CD4-positive, alpha-beta T cell treated with Interleukin-2 at 100 ng/mL for 4 hours (primary cell): ENCODE measurements around the gene PARP1.

Source experiments
- DNase-seq: peaks from one replicate; pipeline ENCODE4 v3.0.0-alpha.2; 2020; ENCODE audit warnings: low spot score

Gene PARP1

GRCh38 chr1:226373376-226373775 lies 34.5 kb downstream of the PARP1 start:
- DNase-seq = no peak

GRCh38 chr1:226372885-226373284 lies 35.0 kb downstream of the PARP1 start:
- DNase-seq = no peak

DNA sequence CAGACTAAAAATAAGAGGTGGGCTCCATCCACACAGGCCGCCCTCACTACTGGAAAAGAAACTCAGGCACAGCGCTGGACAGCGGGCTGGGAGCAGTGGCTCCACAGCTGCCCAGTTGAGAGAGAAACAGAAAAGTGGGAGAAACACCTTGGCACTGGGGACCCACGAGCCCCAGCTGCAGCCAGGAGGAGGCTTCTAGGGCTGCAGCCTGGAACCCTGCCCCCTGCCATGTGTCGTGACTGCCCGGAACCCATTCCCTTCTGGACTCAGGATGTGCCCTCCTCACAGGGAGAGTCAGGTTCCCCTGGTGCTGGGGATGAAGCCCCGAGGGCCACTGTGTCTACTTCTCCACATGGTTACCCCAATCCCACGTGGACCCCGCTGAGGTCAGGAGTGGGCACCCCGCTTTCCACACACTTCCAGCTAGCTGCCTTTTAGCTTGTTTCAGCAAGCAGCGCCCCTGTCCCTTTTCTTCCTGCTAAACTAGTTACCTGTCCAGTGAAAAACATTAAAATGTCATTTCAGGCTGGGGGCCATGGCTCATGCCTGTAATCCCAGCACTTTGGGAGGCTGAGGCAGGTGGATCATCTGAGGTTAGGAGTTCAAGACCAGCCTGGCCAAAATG lies 35.9 kb downstream of the PARP1 start:
- DNase-seq = no peak

DNA sequence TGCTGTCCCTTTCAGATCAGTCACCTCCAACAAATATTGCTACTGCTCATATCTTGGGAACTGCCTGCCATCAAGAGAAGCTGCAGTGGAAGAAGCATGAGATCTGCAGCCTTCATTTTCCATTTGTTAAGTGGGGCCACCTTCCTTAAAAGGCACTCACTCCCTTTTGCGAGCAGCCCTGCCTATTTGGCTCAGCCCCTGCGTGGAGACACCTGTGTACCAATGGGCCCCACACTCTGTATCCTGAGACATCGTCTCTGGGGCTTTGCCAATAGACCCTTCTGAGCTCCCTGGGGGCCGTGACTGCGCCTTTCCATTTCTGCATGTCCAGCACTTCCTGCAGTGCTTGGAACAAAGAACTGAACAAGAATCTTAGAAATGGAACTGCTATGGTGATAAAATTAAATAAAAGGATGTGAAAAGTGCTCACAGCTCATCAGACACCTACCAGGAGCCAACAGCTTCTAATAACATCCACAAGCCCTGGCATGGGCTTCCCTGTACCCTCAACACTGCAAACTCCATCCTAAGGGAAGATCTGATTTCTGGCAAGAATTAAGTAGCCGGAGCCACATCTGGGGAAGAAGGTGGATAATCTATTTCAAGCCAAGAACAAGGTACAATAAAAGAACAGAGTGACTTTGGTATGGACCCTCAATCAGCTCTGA lies 36.7 kb downstream of the PARP1 start:
- DNase-seq = no peak

GRCh38 chr1:226370144-226370923 lies 37.6 kb downstream of the PARP1 start:
- DNase-seq = no peak

- no peak for DNase-seq
Observed at GRCh38 chr1:226369110-226369509, 38.8 kb downstream of the PARP1 start.

DNA sequence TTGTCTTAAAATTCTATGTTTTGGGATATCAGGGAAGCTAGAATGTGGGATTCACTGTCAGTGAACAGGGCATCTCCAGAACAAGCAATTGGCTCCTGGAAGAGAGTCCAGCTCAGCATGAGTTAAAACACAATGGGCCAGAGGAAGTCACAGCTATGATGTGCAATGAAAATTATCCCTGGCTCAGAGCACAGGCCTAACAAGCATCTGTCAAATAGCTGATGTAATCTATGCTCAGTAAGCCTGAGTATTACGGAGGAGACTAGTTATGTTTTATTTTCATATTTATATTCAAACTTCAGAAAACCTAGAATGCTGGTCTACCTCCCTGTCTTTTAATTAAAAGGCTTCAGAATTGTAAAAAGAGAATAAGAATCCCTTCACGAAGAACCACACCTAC lies 41.6 kb downstream of the PARP1 start:
- no peak for DNase-seq

DNA sequence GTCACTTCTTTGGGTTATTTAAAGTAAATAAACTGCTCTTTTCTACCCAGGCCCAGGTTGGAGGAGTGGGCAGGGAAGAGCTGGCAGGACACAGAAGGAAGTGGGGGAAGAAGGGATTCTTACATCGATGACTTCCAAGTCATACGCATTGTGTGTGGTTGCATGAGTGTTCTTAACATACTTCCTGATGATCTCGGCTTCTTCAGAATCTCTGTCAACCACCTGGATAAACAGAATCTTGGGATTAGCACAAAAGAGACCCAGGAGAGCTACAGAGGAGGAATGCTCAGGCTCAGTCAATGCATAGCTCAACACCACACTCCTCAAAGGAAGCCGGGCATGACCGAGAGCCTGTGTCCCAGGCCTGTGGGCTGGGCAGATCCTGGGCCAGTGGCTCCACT lies 42.1 kb downstream of the PARP1 start:
- DNase-seq = no peak

- DNase-seq = no peak
Observed at GRCh38 chr1:226364901-226365565, 42.9 kb downstream of the PARP1 start.

GRCh38 chr1:226364514-226364899 lies 43.4 kb downstream of the PARP1 start:
- DNase-seq = no peak

GRCh38 chr1:226363801-226364513 lies 43.9 kb downstream of the PARP1 start:
- DNase-seq = no peak

DNA sequence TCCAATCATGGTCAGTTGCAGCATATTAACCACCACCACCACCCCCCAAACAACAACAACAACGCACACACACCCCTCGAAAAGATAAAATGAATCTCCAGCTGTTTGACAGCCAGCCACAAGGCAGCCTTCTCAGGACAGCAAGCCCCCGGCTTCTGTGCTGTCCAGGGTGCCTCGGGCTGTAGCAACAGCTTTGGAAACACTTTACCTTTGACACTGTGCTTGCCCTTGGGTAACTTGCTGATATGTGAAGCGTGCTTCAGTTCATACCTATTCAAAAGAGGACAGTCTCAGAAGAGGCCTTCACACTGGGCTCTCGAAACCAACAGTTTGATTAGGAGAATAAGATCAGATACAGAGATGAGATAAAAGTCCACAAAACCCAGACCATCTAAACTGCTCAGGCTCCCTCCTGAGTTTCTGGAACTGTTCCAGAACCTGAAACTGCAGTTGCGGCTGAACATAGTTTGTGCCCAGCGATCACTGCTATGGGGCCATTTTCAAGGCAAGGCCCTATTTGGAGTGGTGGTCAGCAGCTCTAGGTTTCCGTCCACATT lies 44.9 kb downstream of the PARP1 start:
- no peak for DNase-seq

GRCh38 chr1:226362361-226362760 lies 45.5 kb downstream of the PARP1 start:
- no peak for DNase-seq

GRCh38 chr1:226360106-226360746 lies 47.7 kb downstream of the PARP1 start:
- DNase-seq = no peak

DNA sequence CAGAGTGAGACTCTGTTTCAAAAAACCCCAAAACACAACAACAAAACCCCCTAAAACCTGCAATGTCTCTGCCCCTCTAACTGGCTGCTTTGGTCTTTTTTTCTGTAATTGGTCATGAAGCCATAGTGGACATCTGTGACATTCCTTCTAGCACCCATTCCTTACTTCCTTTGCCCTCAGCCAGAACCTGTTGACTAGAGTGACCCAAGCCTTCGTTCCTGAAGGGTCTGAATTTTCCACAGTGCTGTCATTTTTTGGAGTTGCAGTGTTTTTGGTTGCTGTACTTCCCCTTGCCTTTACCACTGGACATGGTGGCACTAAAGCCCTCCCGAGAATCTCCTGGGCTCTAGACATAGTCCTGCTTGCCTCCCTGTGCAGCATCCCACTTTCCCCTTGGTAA lies 50.5 kb downstream of the PARP1 start:
- no peak for DNase-seq

DNA sequence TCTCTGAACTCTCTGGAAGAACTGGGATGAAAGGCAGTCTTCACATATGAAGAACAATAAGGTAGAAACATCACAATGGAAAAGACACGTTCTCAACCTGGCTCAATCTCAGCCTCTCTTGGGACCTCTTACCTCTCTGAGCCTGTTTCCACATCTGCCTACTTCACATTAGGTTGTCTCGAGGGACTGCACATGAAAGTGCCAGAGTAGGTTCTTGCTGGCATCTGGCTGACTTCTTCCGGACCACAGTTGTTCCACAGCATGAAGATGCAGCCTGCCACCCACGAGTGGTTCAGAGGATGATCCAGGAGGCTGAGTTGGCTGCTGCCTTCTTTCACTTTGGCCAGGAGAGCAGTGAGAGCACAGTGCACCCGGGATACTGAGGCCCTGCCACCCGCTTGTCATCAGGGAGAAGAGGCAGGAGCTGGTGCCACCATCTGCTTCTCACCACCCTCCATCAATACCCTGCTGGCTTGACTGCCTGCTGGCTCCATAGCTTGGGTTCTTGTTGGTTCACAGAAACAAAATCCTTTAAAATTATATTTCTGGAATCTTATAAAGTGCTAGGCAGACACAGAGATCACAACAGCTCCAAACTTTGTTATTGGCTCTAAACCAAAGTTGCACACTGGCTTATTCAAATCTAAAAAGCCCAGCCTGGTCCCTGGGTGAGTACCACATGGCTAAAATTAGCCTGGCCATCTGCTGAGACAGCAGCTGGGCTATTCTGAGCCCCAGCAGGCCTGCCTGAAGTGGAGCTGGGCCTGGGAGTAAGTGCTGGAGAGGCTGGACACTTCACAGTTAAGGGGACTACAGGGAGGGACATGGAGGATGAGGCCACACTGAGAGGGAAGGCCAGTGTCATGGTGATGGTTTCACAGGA lies 52.0 kb downstream of the PARP1 start:
- DNase-seq = no peak

DNA sequence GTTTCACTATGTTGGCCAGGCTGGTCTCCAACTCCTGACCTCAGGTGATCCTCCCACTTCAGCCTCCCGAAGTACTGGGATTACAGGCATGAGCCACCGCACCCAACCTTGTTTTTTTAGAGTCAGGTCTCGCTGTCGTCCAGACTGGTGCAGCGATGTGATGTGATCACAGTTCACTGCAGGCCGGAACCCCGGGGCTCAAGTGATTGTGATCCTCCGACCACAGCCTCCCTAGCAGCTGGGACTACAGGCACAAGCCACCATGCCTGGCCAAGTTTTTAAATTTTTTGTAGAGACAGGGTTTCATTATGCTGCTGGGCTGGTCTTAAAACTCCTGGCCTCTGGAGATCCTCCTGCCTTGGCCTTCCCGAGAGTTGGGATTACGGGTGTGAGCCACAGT lies 52.9 kb downstream of the PARP1 start:
- no peak for DNase-seq

DNA sequence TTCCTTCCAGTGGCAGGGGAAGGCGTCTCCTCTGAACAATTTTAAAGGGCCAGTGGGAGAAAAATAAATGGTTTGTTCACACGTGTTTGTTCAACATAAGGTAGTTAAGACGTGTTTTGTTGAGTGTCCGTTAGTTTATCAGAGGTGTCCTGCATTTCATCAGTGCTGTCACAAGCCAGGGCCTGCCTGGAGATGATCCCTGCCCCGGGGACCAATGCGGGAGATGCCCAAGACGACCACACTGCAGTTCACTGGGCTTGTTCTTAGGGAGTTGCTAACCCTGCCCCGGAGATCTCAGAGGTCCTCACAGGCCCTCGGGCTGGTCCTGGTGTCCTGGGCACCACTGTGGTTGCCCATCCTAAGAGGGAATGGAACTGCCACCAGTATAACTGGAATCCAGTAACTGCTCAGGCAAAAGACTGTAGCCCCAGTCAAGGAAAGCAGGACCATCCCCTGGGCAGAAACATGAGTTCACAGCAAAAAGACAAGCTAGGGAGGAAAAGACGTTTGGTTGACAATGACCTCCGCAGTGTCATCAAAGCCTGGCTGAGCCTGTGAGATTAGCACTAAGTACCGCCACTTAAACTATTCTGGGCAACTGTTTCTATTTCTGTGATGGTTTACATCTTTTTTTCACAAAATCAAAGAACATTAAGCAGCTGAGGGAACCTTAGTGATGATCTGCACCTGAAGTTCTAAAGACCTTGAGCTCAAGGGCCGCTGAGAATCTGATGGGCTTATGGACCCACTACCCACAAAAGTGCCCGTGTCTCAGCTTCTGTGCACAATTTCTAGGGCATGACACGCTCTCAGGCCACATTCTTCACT lies 54.0 kb downstream of the PARP1 start:
- DNase-seq = no peak

- DNase-seq = no peak
Observed at GRCh38 chr1:226351709-226352108, 56.2 kb downstream of the PARP1 start.

DNA sequence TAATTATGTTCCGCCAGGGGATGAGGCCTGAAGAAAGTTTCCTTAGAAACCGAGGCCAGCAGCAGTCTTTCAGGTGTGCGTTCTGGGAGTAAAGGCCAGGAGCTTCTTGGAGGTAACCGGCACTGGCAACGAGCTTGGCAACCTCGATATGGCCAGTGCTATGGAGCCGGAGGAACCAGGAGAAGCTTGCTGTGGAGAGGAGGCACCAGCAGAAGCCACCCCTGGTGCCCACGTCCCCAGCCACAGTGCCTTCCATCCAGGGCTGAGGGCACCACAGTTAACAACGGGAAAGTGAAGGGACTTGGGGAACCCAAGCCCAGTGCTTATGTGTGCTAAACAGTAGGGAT lies 57.4 kb downstream of the PARP1 start:
- no peak for DNase-seq
